NCI-H146 (cell line): ENCODE results near the gene THSD1.
A peak's percentile ranks its signal among the peaks of the same experiment; 100 is the strongest.

Experiments used
- DNase-seq: peaks from one replicate; lab custom pipeline; 2025; lab: John Stamatoyannopoulos, UW

The THSD1 gene

GRCh38 chr13:52405767-52406494, at the start of gene THSD1:
Gene THSD1, minus strand, starts transcription at chr13:52406172. Its CDS starts 3,572 bp downstream, at chr13:52402600.
- peak; percentile 79 for DNase-seq

GRCh38 chr13:52455677-52456041, 49.7 kb upstream of the THSD1 start:
- peak; percentile 86 for DNase-seq

- peak; percentile 95 for DNase-seq
These were observed 49.1 kb upstream of the THSD1 start, which contains the start of gene CKAP2 for GRCh38 chr13:52454820-52455676. Gene CKAP2, plus strand, starts transcription at chr13:52455478. Its CDS starts 79 bp downstream, at chr13:52455557.

GRCh38 chr13:52454459-52454819, 48.5 kb upstream of the THSD1 start:
- DNase-seq = peak; percentile 60

- DNase-seq = no peak
These were observed 46.5 kb upstream of the THSD1 start for GRCh38 chr13:52452470-52452869.

- DNase-seq = peak; percentile 58
These were observed 45.3 kb upstream of the THSD1 start for GRCh38 chr13:52451135-52451804.

- DNase-seq = no peak
These were observed 44.8 kb upstream of the THSD1 start for GRCh38 chr13:52450793-52451116.

GRCh38 chr13:52450012-52450792, 44.2 kb upstream of the THSD1 start, which contains the start of gene VPS36:
Gene VPS36, minus strand, starts transcription at chr13:52450634. Its CDS starts 40 bp downstream, at chr13:52450594.
- DNase-seq = peak; percentile 93

GRCh38 chr13:52449331-52450011, 43.5 kb upstream of the THSD1 start:
- no peak for DNase-seq

- DNase-seq = no peak
These were observed 42.0 kb upstream of the THSD1 start for GRCh38 chr13:52447815-52448552.

GRCh38 chr13:52447354-52447753, 41.4 kb upstream of the THSD1 start:
- no peak for DNase-seq

GRCh38 chr13:52446265-52446664, 40.3 kb upstream of the THSD1 start:
- DNase-seq = no peak

- no peak for DNase-seq
These were observed 26.5 kb upstream of the THSD1 start for GRCh38 chr13:52432456-52432855.

GRCh38 chr13:52428295-52428694, 22.3 kb upstream of the THSD1 start:
- peak; percentile 90 for DNase-seq

- no peak for DNase-seq
These were observed 15.2 kb upstream of the THSD1 start for GRCh38 chr13:52421216-52421615.

GRCh38 chr13:52419080-52419479, 13.1 kb upstream of the THSD1 start:
- no peak for DNase-seq

- DNase-seq = no peak
These were observed 9.0 kb upstream of the THSD1 start for GRCh38 chr13:52414963-52415362.

GRCh38 chr13:52414051-52414450, 8.1 kb upstream of the THSD1 start:
- DNase-seq = peak; percentile 19

GRCh38 chr13:52412128-52412527, 6.2 kb upstream of the THSD1 start:
- DNase-seq = no peak

GRCh38 chr13:52411629-52412028, 5.7 kb upstream of the THSD1 start:
- DNase-seq = no peak
